Loucy (cell line): Measurements from ENCODE around the gene CCDC149.

Experiments
- CTCF ChIP-seq: fragments of 200-600 bp; sonication (generic); conservative IDR thresholded peaks from 2 replicates; pipeline ENCODE4 v1.5.1; 2014; ENCODE audit warnings: mild to moderate bottlenecking, antibody characterized with exemption, low read length
- EZH2phosphoT487 ChIP-seq: fragments of 200-600 bp; IDR thresholded peaks from 2 replicates; pipeline ENCODE4 v1.6.1; 2018; ENCODE audit warnings: antibody characterized with exemption, mild to moderate bottlenecking, moderate library complexity, borderline replicate concordance

- no peak for TF ChIP-seq CTCF
- TF ChIP-seq EZH2phosphoT487: no peak
Measured at GRCh38 chr4:24778464-24779225, 134.2 kb downstream of the CCDC149 start.
